Measurements from ENCODE around the gene SETBP1. TPM values are rescaled to one million over a fixed set of nuclear protein-coding genes. Genes with fewer than 3 reads are reported as not detected.

Gene SETBP1
- total RNA-seq, 4 donors from 2014 or later: 3.3 to 86.6 (median 16.3) TPM

DNA sequence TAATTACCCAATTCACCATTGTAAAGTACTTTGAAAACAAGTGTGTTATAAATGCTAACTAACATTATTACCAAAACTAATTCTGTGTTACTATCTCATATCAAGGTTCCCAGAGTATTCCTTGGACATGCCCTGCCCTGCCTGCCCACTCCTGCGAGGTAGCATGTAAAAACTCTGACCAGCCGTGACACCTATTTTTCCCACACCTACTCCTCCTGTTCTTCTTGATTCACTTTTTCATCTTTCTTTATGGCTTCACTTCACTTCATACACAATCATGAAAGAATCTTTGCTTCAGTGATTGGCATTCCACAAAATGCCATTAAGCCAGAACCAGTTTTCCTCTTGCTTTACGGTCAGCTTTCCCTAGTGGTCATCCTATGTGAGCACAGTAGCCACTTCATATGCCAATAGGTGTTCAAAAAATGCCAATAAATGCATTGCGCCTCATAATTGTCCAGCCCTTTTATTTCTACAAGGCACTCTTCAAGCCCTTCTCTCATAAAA lies 42.6 kb upstream of the SETBP1 start:
- TF ChIP-seq, protein P1, sequence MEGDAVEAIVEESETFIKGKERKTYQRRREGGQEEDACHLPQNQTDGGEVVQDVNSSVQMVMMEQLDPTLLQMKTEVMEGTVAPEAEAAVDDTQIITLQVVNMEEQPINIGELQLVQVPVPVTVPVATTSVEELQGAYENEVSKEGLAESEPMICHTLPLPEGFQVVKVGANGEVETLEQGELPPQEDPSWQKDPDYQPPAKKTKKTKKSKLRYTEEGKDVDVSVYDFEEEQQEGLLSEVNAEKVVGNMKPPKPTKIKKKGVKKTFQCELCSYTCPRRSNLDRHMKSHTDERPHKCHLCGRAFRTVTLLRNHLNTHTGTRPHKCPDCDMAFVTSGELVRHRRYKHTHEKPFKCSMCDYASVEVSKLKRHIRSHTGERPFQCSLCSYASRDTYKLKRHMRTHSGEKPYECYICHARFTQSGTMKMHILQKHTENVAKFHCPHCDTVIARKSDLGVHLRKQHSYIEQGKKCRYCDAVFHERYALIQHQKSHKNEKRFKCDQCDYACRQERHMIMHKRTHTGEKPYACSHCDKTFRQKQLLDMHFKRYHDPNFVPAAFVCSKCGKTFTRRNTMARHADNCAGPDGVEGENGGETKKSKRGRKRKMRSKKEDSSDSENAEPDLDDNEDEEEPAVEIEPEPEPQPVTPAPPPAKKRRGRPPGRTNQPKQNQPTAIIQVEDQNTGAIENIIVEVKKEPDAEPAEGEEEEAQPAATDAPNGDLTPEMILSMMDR (IDR thresholded peaks at IDR 0.05): no peak
- no peak for TF ChIP-seq POLR2A (IDR thresholded peaks at IDR 0.05)
- no peaks in the 10 kb centered on the region for H3K36me3 ChIP-seq
- H3K4me3 ChIP-seq: no peak overlapping the region
- no peak overlapping the region for H3K27ac ChIP-seq
- H3K9me3 ChIP-seq: no peaks in the 10 kb centered on the region
- H3K27me3 ChIP-seq: no peaks in the 10 kb centered on the region
- DNase-seq: no peak
- H3K4me1 ChIP-seq: no peaks in the 10 kb centered on the region

DNA sequence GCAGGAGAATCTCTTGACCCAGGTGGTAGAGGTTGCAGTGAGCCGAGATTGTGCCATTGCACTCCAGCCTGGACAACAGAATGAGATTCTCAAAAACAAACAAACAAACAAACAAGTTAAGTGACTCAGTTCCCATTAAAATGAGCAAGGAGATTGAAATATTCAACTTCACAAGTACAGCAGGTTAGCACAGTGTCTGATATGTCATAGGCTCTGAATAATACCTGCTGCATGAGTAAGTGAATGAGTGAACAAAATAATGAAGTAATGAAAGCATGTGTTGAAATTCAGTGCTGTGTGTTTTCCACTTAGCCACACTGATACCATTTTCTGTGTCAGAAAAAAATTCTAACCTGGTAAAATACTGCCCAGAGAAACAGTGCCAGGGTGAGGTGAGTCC lies 41.9 kb upstream of the SETBP1 start:
- no peaks in the 10 kb centered on the region for H3K36me3 ChIP-seq
- no peaks in the 10 kb centered on the region for H3K9me3 ChIP-seq
- H3K27ac ChIP-seq: no peak overlapping the region

DNA sequence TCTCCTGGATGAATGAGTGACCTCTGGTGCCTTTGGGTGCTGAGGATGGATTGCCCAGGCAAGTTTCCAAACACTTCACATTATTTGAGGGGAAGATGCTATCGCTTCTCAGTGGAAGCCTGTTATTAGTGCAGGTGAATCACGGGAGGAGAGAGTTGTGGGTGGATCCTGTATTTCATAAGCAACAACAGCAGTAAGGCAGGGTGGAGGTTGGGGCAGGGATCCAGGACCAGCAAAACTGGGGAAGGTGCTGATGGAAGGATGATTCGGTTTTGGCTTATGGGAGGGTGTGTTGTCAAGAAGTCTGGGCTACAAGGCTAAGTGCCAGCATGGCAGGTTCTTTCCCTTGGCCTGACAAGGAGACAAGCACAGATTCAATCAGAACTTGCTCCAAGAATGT lies 37.7 kb upstream of the SETBP1 start:
- Histone ChIP-seq H3K27me3 (no peaks in the 10 kb centered on the region), H3K4me1 (no peaks in the 10 kb centered on the region), H3K36me3 (no peaks in the 10 kb centered on the region), H3K27ac (no peak overlapping the region), H3K4me3 (no peak overlapping the region), H3K9me3 (no peaks in the 10 kb centered on the region)
- no peak for DNase-seq
- TF ChIP-seq, protein P1 (IDR thresholded peaks at IDR 0.05): no peak
- TF ChIP-seq POLR2A (IDR thresholded peaks at IDR 0.05): no peak

More for the DNA sequence above, 41.9 kb upstream of the SETBP1 start:
- Histone ChIP-seq H3K27me3 (no peaks in the 10 kb centered on the region), H3K4me3 (no peak overlapping the region), H3K4me1 (no peaks in the 10 kb centered on the region)
- DNase-seq: no peak
- TF ChIP-seq, protein P1 (IDR thresholded peaks at IDR 0.05): no peak
- no peak for TF ChIP-seq POLR2A (IDR thresholded peaks at IDR 0.05)

DNA sequence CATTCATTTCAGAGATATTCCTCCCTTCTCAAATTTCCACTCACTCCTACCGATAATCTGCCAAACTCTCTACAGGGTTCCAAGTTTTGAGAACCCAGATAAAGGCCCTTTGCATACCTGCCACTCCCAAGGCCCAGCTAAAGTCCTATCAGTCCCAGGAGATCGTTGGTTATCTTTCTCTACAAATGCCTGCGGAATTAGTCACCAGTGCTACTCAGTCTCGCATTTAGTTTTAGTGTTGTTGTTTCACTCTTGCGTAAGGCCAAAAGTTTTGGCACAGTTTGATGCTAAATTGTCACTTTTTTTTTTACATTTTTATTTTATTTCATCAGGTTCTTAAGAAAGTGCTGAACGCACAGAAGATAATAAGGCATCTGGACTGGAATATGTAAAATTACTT lies 29.2 kb upstream of the SETBP1 start:
- Histone ChIP-seq H3K27ac (no peak overlapping the region), H3K36me3 (no peaks in the 10 kb centered on the region), H3K4me1 (no peaks in the 10 kb centered on the region), H3K27me3 (no peaks in the 10 kb centered on the region), H3K4me3 (no peak overlapping the region), H3K9me3 (no peaks in the 10 kb centered on the region)
- DNase-seq: no peak
- no peak for TF ChIP-seq POLR2A (IDR thresholded peaks at IDR 0.05)
- TF ChIP-seq, protein P1 (IDR thresholded peaks at IDR 0.05): no peak

DNA sequence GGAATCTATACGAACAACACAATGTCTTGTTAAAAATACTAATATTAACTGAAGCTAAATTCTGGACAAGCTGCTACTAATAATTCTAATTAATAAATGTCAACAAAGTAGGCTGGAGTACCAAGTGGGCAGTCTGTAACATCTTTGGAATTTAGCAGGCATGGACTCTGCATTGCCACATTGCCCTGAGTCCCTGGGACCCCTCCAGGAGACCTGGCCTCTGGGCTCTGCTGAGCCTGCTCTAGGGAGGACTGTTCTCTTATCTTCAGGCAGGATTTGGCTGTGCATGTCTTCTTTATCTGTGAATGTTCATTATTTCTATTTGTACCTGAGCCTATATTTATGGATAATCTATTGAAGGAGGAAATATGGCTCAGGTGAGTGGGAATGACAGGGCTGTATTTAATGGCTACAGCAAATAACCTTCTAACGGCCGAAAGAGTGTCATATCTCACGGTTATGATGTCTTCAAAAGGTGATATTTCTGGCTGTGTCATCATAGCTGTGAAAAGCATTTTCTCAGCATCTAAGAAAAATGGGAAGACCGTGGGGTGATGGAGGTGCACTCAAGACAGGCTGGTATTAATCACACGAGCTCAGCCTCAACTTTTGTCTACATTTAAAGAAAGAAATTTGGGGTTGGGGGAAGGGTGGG lies 28.6 kb upstream of the SETBP1 start:
- DNase-seq: no peak
- Histone ChIP-seq H3K4me3 (no peak overlapping the region), H3K9me3 (no peaks in the 10 kb centered on the region), H3K27me3 (no peaks in the 10 kb centered on the region), H3K4me1 (no peaks in the 10 kb centered on the region), H3K36me3 (no peaks in the 10 kb centered on the region), H3K27ac (no peak overlapping the region)
- TF ChIP-seq, protein P1 (IDR thresholded peaks at IDR 0.05): no peak
- no peak for TF ChIP-seq POLR2A (IDR thresholded peaks at IDR 0.05)
